Spleen (tissue), 7 donors: ENCODE results near the gene FBP1.

Experiments used
- CTCF ChIP-seq, 11 experiments: fragments of 200-600 bp in 7 of 11; fragments of 450-650 bp in 4 of 11; sonication (generic) in 4 of 11; IDR thresholded peaks in 8 of 11; conservative IDR thresholded peaks in 3 of 11; 1 replicate in 7 of 11; 2 replicates in 4 of 11; pipeline versions ENCODE4 v1.4.0 to v1.8.0; 2016 to 2021; ENCODE audit warnings: antibody characterized with exemption in 11 of 11, inconsistent platforms in 4 of 11, mild to moderate bottlenecking in 1 of 11
- POLR2AphosphoS5 ChIP-seq, 3 donors: sonication (generic); formaldehyde crosslinking; IDR thresholded peaks; one replicate each; pipeline ENCODE4 v1.5.1; 2017; ENCODE audit warnings: antibody characterized with exemption in 3 of 3
- donor health status: DM: no; HTN: no; CAD: no; lungs with moderate emphysema.
- donor health status: DM: no; HTN: no; CAD: no.
- donor health status: DM: no; HTN: no; CAD: no.

DNA sequence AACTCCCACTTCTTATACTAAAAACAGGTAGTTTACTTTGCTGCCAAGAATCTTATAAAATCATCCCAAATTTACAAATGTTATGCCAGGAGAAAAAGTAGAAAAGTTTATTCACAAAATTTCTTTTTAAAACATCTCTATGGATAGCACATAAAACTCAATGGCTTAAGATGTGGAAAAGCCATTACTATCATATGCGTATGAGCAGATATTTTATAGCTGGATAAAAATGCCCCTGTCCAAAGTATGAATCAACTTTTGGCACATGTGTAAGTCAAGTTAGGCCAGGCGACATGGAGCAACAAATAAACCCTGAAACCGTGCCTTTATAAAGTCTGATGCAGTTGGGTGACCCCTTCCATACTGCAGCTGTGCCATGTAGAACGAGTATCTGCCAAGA, 38.6 kb upstream of the FBP1 start:
- TF ChIP-seq CTCF (IDR thresholded peaks at IDR 0.05 in 8 of 11, conservative IDR thresholded peaks at IDR 0.05 in 3 of 11) (no peak), POLR2AphosphoS5 (IDR thresholded peaks at IDR 0.05) (no peak)
